ENCODE data around the gene CLDN6. TPM values are rescaled to one million over a fixed set of nuclear protein-coding genes. Genes with fewer than 3 reads are reported as not detected.
"Not testable (repeated sequence)": the region's sequence is repeated elsewhere in the genome, so short reads cannot be mapped to it uniquely, and the experiment has no call there.

The CLDN6 gene
- total RNA-seq, 1 donor from 2014 or later, result 33.0 TPM

DNA sequence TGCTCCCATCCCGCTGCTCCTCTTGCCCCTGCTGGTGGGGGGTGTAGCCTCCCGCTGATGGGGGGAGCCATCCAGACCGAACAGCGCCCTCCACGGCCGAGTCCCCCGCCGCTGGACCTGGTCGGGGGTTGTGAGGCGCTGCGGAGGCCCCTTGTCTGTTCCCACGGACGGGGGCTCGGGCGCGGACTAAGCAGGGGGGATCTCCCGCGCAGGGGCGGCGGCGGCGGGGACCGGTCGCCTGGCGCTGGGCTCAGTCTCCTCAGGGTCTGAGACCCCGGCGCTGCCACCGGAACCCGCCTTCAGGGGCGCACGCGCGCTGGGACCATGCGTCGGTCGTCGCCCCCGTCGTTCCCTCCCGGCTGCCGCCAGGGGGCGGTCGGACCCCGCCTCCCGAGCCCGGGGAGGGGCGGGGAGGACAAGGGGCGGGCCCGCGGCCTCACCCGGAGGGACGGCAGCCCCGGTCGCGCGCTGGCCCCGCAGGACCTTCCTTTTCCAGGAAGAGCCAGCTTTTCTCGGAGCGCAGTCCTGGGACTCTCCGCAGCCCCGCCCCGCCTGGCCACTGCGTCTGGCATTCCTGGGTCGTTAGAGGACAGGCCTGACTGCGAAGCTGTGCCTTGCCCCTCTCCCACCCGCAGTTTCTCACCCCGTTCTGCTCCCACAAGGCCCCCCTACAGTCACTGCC lies 41.2 kb upstream of the CLDN6 start:
- Mint-ChIP-seq H3K27me3 (ENCODE audit: unreplicated experiment) (peaks cover 15% of the 10 kb centered on the region), H3K4me3 (ENCODE audit: unreplicated experiment) (peak overlapping the region; percentile 90), H3K27ac (ENCODE audit: unreplicated experiment) (peak overlapping the region; percentile 72), H3K9me3 (ENCODE audit: unreplicated experiment) (no peaks in the 10 kb centered on the region), H3K4me1 (ENCODE audit: unreplicated experiment) (peaks cover 20% of the 10 kb centered on the region), H3K36me3 (ENCODE audit: low read depth, unreplicated experiment) (peaks cover 13% of the 10 kb centered on the region)
- peak; percentile 95 for TF ChIP-seq CTCF (IDR thresholded peaks at IDR 0.05; ENCODE audit: unreplicated experiment)
- peak; percentile 96 for DNase-seq (ENCODE audit: low spot score)

GRCh38 chr16:3058139-3059030 lies 40.4 kb upstream of the CLDN6 start:
- peak overlapping the region; percentile 90 for H3K4me3 Mint-ChIP-seq (ENCODE audit: unreplicated experiment)
- TF ChIP-seq CTCF (IDR thresholded peaks at IDR 0.05; ENCODE audit: unreplicated experiment), result no peak
- H3K27me3 Mint-ChIP-seq (ENCODE audit: unreplicated experiment), result peaks cover 15% of the 10 kb centered on the region
- peaks cover 20% of the 10 kb centered on the region for H3K4me1 Mint-ChIP-seq (ENCODE audit: unreplicated experiment)
- peaks cover 20% of the 10 kb centered on the region for H3K36me3 Mint-ChIP-seq (ENCODE audit: low read depth, unreplicated experiment)
- no peak overlapping the region for H3K27ac Mint-ChIP-seq (ENCODE audit: unreplicated experiment)
- no peaks in the 10 kb centered on the region for H3K9me3 Mint-ChIP-seq (ENCODE audit: unreplicated experiment)
- DNase-seq (ENCODE audit: low spot score), result peak; percentile 45

DNA sequence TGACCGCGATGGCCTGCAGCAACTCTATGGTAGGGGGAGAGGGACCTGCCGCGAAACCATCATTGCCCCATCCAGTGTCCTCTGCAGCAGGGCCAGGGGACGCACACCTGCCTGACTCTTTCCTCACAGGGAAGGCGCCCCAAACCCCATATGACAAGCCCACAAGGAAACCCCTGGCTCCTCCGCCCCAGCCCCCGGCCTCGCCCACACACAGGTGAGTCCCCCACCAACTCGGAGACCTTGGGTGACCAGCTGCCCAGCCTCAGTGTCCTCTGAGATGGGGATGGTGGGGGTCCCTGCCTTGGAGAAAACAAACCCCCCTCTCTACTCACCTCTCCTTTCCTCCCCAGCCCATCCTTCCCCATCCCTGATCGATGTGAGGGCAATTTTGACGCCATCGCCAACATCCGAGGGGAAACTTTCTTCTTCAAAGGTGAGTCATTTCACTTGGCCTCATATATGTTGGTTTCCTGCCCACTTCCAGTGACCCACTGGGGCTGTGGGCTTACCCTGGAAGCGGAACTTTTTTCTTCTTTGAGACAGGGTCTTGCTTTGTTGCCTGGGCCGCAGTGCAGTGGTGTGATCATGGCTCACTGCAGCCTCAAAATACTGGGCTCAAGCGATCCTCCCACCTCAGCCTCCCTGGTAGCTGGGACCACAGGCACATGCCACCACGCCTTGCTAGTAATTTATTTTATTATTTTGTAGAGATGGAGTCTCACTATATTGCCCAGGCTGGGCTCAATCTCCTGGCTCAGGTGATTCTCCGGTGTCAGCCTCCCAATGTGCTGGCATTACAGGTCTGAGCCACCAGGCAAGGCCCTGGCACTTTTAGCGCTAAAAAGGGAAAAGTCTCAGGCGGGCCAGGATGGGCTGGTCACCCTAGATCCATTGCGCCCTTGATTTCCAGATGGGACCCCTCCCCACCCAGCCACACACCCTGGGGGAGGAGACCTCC lies 39.5 kb upstream of the CLDN6 start:
- H3K4me3 Mint-ChIP-seq (ENCODE audit: unreplicated experiment), result peak overlapping the region; percentile 75
- H3K36me3 Mint-ChIP-seq (ENCODE audit: low read depth, unreplicated experiment), result peaks cover 20% of the 10 kb centered on the region
- H3K27me3 Mint-ChIP-seq (ENCODE audit: unreplicated experiment), result peaks cover 15% of the 10 kb centered on the region
- no peaks in the 10 kb centered on the region for H3K9me3 Mint-ChIP-seq (ENCODE audit: unreplicated experiment)
- no peak for TF ChIP-seq CTCF (IDR thresholded peaks at IDR 0.05; ENCODE audit: unreplicated experiment)
- H3K4me1 Mint-ChIP-seq (ENCODE audit: unreplicated experiment), result peaks cover 20% of the 10 kb centered on the region
- no peak overlapping the region for H3K27ac Mint-ChIP-seq (ENCODE audit: unreplicated experiment)
- no peak for DNase-seq (ENCODE audit: low spot score)

DNA sequence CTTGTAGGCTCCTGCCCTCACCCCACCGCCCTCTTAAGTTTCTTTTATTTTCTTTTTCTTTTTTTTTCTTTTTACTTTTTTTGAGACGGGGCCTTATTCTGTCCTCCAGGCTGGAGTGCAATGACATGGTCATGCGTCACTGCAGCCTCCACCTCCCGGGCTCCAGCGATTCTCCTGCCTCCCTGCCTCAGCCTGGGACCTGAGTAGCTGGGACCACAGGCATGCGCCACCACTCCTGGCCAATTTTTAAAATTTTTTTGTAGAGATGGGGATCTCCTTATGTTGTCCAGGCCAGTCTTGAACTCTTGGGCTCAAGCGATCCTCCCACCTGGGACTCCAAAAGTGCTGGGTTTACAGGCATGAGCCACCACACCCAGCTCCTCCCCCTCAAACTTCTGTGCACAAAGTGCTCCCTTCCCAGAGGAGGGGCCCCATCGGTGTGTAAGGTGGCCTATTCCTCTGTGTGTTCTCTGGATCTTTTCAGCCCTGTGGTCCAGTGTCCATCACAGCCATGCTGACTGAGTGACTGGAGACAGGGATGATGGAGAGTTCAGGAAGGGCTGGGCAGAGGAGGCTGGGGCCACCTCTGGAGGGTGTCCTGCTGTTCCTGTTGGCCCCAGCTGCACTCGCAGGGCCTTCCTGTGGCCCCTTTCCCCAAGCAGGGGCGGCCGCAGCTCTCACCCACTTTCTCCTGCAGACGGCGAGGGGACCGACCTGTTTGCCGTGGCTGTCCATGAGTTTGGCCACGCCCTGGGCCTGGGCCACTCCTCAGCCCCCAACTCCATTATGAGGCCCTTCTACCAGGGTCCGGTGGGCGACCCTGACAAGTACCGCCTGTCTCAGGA lies 38.6 kb upstream of the CLDN6 start:
- Mint-ChIP-seq H3K27ac (ENCODE audit: unreplicated experiment) (no peak overlapping the region), H3K9me3 (ENCODE audit: unreplicated experiment) (no peaks in the 10 kb centered on the region), H3K4me1 (ENCODE audit: unreplicated experiment) (peaks cover 20% of the 10 kb centered on the region), H3K27me3 (ENCODE audit: unreplicated experiment) (peaks cover 15% of the 10 kb centered on the region), H3K4me3 (ENCODE audit: unreplicated experiment) (no peak overlapping the region), H3K36me3 (ENCODE audit: low read depth, unreplicated experiment) (peaks cover 25% of the 10 kb centered on the region)
- no peak for TF ChIP-seq CTCF (IDR thresholded peaks at IDR 0.05; ENCODE audit: unreplicated experiment)
- DNase-seq (ENCODE audit: low spot score), result no peak

DNA sequence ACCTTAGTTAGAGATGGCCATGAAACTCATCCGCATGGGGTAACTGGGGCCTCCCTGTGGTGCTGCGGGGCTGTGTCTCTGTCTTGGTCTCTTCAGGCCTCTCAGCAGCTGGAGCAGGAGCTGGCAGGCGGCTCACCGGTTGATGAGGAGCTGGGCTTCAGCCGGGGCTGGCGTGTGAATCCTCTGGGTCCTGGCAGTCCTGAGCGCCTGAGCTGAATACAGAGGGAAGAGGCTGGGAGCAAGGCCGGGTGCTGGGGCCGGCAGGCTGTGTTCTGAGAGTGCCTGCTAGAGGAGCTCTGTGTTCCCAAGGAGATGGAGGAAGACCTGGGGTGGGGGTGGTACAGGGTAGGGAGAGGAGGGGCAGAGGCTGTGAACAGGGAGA lies 37.7 kb upstream of the CLDN6 start:
- H3K27ac Mint-ChIP-seq (ENCODE audit: unreplicated experiment); H3K4me3 Mint-ChIP-seq (ENCODE audit: unreplicated experiment); DNase-seq (ENCODE audit: low spot score); H3K9me3 Mint-ChIP-seq (ENCODE audit: unreplicated experiment): not testable (repeated sequence)
- H3K27me3 Mint-ChIP-seq (ENCODE audit: unreplicated experiment), result peaks cover 14% of the 10 kb centered on the region
- peaks cover 32% of the 10 kb centered on the region for H3K36me3 Mint-ChIP-seq (ENCODE audit: low read depth, unreplicated experiment)
- peaks cover 20% of the 10 kb centered on the region for H3K4me1 Mint-ChIP-seq (ENCODE audit: unreplicated experiment)
